IPS-NIHi11 (cell line): Measurements from ENCODE around the gene CELF4.
A peak's percentile ranks its signal among the peaks of the same experiment; 100 is the strongest.

Experiments
- DNase-seq: peaks from one replicate; pipeline ENCODE4 v3.0.0; 2012; ENCODE audit warnings: mixed read lengths, low spot score

CELF4 gene

GRCh38 chr18:37218022-37218590, 347.5 kb downstream of the CELF4 start:
- DNase-seq = peak; percentile 33

GRCh38 chr18:37210781-37211180, 354.8 kb downstream of the CELF4 start:
- no peak for DNase-seq

- no peak for DNase-seq
Measured at GRCh38 chr18:37207343-37207742, 358.3 kb downstream of the CELF4 start.

- DNase-seq = no peak
Measured at GRCh38 chr18:37199741-37200140, 365.9 kb downstream of the CELF4 start.
